Ureter (tissue), 1 donor: ENCODE data around the gene FAS. TPM values are rescaled to one million over a fixed set of nuclear protein-coding genes. Genes with fewer than 3 reads are reported as not detected.
A peak's percentile ranks its signal among the peaks of the same experiment; 100 is the strongest.
"Not testable (repeated sequence)": the region's sequence is repeated elsewhere in the genome, so short reads cannot be mapped to it uniquely, and the experiment has no call there.

Source experiments
- DNase-seq: peaks from one replicate; pipeline ENCODE4 v3.0.0-alpha.2; 2020; ENCODE audit warnings: low spot score
- total RNA-seq: library from RNA; stranded (reverse); gene quantifications from one replicate; pipeline ENCODE4 v1.2.4, GENCODE V29; 2023
- donor health status: DM: yes; HTN: yes; CAD: no.

Gene FAS
- total RNA-seq, 1 donor from 2014 or later, result 34.7 TPM

GRCh38 chr10:88992921-88993524, 2.4 kb downstream of the FAS start:
- no peak for DNase-seq

- DNase-seq, result no peak
These were observed 3.4 kb downstream of the FAS start for GRCh38 chr10:88994019-88994418.

- no peak for DNase-seq
These were observed 4.7 kb downstream of the FAS start for GRCh38 chr10:88995156-88995876.

- no peak for DNase-seq
These were observed 6.3 kb downstream of the FAS start for GRCh38 chr10:88996927-88997326.

- no peak for DNase-seq
These were observed 9.0 kb downstream of the FAS start for GRCh38 chr10:88999625-89000024.

GRCh38 chr10:89001024-89001728, 10.6 kb downstream of the FAS start:
- no peak for DNase-seq

GRCh38 chr10:89001729-89002072, 11.1 kb downstream of the FAS start:
- no peak for DNase-seq

GRCh38 chr10:89002226-89002978, 11.8 kb downstream of the FAS start:
- DNase-seq, result no peak

- no peak for DNase-seq
These were observed 12.7 kb downstream of the FAS start for GRCh38 chr10:89003344-89003743.

GRCh38 chr10:89007129-89007893, 16.7 kb downstream of the FAS start:
- DNase-seq, result no peak

GRCh38 chr10:89018700-89019346, 28.2 kb downstream of the FAS start:
- not testable (repeated sequence) for DNase-seq

GRCh38 chr10:89019569-89020327, 29.1 kb downstream of the FAS start:
- no peak for DNase-seq

- not testable (repeated sequence) for DNase-seq
These were observed 30.9 kb downstream of the FAS start for GRCh38 chr10:89021526-89021925.

- DNase-seq, result no peak
These were observed 32.1 kb downstream of the FAS start for GRCh38 chr10:89022734-89023133.

- DNase-seq, result no peak
These were observed 34.9 kb downstream of the FAS start for GRCh38 chr10:89025453-89025852.

- DNase-seq, result no peak
These were observed 38.6 kb downstream of the FAS start for GRCh38 chr10:89029181-89029580.

GRCh38 chr10:89029785-89030437, 39.3 kb downstream of the FAS start:
- peak; percentile 74 for DNase-seq

- no peak for DNase-seq
These were observed 40.2 kb downstream of the FAS start for GRCh38 chr10:89030791-89031190.

GRCh38 chr10:89032141-89032891, 41.7 kb downstream of the FAS start:
- no peak for DNase-seq
